ENCODE results near the gene CHI3L2. TPM values are rescaled to one million over a fixed set of nuclear protein-coding genes. Genes with fewer than 3 reads are reported as not detected.
"Not testable (repeated sequence)": the region's sequence is repeated elsewhere in the genome, so short reads cannot be mapped to it uniquely, and the experiment has no call there.

CHI3L2 gene
- total RNA-seq, 1 donor from 2014 or later: 1.1 TPM

DNA sequence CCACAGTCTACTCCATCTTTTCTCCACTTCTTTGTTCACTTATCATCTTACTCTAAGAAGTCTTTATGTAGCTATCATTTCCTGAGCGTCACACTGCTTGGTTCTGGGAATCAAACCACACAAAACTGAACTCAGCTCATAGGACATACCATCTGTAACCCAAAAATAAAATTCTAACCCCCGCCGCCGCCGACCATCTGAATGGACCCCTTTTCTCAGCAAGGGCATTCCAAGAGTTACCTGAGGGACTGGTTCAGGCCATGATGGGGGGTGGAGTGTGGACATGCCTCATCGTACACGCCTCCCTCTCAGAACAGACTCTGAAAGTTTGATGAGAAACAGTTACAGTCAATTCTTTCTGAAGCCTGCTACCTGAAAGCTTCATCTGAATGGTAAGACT lies 12.6 kb upstream of the CHI3L2 start:
- peaks cover 8% of the 10 kb centered on the region for H3K4me1 ChIP-seq
- no peak overlapping the region for H3K4me3 ChIP-seq
- no peaks in the 10 kb centered on the region for H3K36me3 ChIP-seq
- peaks cover 31% of the 10 kb centered on the region for H3K27me3 ChIP-seq (ENCODE audit: low read depth)
- DNase-seq: no peak
- TF ChIP-seq, protein P1, sequence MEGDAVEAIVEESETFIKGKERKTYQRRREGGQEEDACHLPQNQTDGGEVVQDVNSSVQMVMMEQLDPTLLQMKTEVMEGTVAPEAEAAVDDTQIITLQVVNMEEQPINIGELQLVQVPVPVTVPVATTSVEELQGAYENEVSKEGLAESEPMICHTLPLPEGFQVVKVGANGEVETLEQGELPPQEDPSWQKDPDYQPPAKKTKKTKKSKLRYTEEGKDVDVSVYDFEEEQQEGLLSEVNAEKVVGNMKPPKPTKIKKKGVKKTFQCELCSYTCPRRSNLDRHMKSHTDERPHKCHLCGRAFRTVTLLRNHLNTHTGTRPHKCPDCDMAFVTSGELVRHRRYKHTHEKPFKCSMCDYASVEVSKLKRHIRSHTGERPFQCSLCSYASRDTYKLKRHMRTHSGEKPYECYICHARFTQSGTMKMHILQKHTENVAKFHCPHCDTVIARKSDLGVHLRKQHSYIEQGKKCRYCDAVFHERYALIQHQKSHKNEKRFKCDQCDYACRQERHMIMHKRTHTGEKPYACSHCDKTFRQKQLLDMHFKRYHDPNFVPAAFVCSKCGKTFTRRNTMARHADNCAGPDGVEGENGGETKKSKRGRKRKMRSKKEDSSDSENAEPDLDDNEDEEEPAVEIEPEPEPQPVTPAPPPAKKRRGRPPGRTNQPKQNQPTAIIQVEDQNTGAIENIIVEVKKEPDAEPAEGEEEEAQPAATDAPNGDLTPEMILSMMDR (IDR thresholded peaks at IDR 0.05; ENCODE audit: borderline replicate concordance): no peak
- H3K27ac ChIP-seq (replicated peaks): no peak overlapping the region
- intact Hi-C loops (cut with micrococcal nuclease): no loop called here
- H3K9me3 ChIP-seq (replicated peaks): no peaks in the 10 kb centered on the region

- H3K9me3 ChIP-seq (replicated peaks); H3K4me1 ChIP-seq; DNase-seq; H3K36me3 ChIP-seq; intact Hi-C loops (cut with micrococcal nuclease); H3K4me3 ChIP-seq; H3K27ac ChIP-seq (replicated peaks): not testable (repeated sequence)
- peaks cover 28% of the 10 kb centered on the region for H3K27me3 ChIP-seq (ENCODE audit: low read depth)
These were observed 12.2 kb upstream of the CHI3L2 start for GRCh38 chr1:111215285-111215684.

DNA sequence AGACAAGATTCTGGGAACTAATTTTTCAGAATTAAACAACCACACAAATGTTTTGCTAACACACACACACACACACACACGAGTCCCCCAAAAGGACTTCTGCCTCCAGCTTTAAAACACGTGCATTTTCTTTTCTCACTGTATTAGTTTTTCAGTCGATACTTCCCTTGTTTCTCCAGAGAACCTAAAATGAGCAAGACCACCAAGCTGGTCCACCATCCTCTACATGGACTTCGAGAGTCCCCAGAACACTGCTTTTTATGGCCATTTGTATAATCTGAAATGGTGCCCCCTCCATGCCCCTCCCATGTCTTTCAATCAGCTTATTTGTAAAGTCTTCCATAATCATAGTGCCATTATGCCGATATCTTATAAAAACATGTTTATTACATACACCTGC lies 10.8 kb upstream of the CHI3L2 start:
- no peak overlapping the region for H3K27ac ChIP-seq (replicated peaks)
- intact Hi-C loops (cut with micrococcal nuclease): no loop called here

DNA sequence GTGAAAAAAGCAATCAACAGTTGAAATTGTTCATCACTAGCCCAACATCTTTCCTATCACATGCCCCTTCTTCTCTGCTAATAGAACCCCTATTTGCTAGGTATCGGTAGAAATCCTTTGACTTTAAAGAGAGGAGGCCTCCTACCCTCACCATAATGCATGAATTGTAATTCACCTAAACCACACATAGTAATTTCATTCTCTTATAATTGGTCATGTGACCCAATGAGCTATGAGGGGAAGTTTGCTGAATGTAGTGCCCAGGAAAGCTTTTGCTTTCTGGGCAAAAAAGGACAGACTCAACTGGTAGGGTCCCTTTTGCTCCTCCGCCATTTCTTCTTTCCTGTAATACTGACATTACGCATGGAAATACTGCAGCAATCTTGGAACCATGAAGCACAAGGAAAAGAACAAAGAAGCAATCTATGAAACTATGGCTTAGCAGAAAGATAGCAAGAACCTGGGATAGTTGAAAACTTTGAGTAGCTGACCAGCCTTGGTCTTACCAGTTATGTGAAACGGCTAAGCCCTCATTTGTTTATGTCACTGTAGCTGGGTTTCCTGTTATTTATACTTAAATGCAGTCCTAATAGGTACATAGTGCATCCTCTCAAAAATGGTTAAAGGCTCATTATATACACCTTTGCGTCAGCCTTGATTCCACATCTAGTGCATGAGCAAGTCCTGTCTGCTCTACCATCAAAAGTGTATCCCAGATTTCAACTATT lies 10.2 kb upstream of the CHI3L2 start:
- H3K27ac ChIP-seq (replicated peaks): no peak overlapping the region
- peaks cover 14% of the 10 kb centered on the region for H3K27me3 ChIP-seq (ENCODE audit: low read depth)
- TF ChIP-seq, protein P1 (IDR thresholded peaks at IDR 0.05; ENCODE audit: borderline replicate concordance): no peak
- peaks cover 8% of the 10 kb centered on the region for H3K4me1 ChIP-seq
- DNase-seq: no peak
- no peaks in the 10 kb centered on the region for H3K36me3 ChIP-seq
- H3K4me3 ChIP-seq: no peak overlapping the region
- intact Hi-C loops (cut with micrococcal nuclease): no loop called here
- no peaks in the 10 kb centered on the region for H3K9me3 ChIP-seq (replicated peaks)

More for the DNA sequence above, 10.8 kb upstream of the CHI3L2 start:
- TF ChIP-seq, protein P1 (IDR thresholded peaks at IDR 0.05; ENCODE audit: borderline replicate concordance): no peak
- no peaks in the 10 kb centered on the region for H3K9me3 ChIP-seq (replicated peaks)
- H3K27me3 ChIP-seq (ENCODE audit: low read depth): peaks cover 14% of the 10 kb centered on the region
- no peak overlapping the region for H3K4me3 ChIP-seq
- no peak for DNase-seq
- H3K4me1 ChIP-seq: peaks cover 8% of the 10 kb centered on the region
- H3K36me3 ChIP-seq: no peaks in the 10 kb centered on the region

DNA sequence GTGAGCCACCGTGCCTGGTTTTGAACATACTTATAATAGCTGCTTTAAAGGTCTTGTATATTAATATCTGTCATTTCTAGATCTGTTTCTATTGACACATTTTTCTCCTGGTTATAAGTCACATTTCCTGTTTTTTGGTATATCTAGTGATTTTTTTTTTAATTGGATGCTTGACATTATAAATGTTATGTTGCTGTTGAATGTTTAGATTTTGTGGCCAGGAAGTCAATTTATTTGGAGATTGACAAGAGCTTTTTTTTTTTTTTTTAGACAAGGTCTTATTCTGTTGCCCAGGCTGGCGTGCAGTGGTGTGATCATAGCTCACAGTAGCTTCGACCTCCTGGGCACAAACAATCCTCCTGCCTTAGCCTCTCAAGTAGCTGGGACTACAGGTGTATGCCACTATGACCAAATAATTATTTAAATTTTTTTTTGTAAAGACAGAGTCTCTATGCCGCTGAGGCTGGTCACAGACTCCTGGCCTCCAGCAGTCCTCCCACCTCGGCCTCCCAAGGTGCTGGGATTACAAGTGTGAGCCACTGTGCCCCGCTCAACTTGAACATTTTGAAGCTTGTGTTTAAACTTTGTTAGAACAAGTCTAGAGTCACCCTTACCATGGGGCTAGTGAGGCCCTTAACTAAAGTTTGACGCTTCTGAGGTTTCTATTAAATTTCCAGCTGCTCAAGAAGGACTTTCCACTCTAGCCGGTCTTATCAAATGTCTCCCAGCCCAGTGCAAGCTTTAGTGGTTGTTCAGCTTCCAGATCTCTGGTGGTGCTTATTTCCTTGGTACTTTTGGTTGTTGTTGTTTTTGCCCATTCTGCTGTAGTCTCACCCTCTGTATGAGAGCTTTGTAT lies 8.6 kb upstream of the CHI3L2 start:
- no peak for DNase-seq
- H3K36me3 ChIP-seq: no peaks in the 10 kb centered on the region
- peaks cover 4% of the 10 kb centered on the region for H3K27me3 ChIP-seq (ENCODE audit: low read depth)
- intact Hi-C loops (cut with micrococcal nuclease): no loop called here
- TF ChIP-seq, protein P1 (IDR thresholded peaks at IDR 0.05; ENCODE audit: borderline replicate concordance): no peak
- H3K9me3 ChIP-seq (replicated peaks): no peaks in the 10 kb centered on the region
- H3K4me3 ChIP-seq: no peak overlapping the region
- H3K27ac ChIP-seq (replicated peaks): no peak overlapping the region
- H3K4me1 ChIP-seq: peaks cover 8% of the 10 kb centered on the region
